ENCODE measurements around the gene ADPGK.
"Not testable (repeated sequence)": the region's sequence is repeated elsewhere in the genome, so short reads cannot be mapped to it uniquely, and the experiment has no call there.

ADPGK gene

DNA sequence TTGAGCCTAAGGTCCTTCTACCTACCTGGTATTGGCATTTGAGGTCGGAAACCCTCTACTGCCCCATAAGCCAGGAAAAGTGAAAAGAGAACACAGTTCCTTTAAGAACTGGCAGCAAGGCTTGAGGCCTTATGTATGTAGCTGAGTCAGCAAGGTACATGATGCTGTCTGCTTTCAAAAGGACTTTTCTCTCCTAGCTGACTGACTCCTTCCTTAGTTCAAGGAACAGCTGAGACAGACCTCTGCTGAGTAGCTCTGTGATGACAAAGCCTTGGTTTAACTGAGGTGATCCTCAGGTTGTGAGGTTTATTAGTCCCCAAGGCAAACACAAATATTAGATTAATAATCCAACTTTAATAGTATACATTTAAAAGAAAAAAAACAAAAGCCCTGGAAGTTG is 45.8 kb downstream of the ADPGK start:
- no peak for DNase-seq

DNA sequence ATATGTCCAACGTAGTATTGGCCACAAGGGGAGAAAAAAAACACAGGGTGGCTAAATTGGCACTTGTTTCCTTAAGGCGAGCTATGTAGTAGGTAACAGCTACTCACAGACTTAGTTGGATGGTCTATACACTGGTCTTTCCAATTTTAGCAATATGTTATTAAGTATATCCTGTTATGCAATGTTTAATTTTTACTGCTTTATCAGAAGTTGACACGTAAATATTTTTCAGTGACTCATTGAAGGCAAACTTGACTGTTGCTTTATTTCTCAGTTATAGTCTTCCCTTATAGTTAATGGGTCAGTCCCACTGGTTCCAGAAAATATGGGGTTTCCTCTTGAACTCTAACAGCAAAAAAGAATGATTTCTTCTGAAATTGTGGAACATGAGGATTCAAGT is 46.5 kb downstream of the ADPGK start:
- no peak for DNase-seq

DNA sequence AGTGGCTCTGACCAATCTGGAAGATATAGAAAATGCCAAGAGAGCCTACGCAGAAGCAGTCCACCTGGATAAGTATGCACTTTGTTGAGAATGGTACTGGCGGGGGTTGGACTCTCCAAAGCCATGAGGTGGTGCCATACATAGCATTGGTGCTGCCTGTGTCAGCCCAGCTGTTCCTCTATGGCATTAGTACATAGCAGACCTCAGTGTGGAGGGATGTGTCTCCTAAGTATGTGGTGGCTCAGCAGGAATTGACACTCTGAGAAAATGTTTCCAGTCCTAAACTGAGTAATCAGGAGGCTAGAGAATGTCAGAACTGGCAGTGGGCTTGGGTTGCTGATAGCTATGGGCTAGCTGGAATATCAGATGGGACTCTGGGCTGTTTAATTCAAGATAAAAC is 48.4 kb downstream of the ADPGK start:
- no peak for DNase-seq

DNA sequence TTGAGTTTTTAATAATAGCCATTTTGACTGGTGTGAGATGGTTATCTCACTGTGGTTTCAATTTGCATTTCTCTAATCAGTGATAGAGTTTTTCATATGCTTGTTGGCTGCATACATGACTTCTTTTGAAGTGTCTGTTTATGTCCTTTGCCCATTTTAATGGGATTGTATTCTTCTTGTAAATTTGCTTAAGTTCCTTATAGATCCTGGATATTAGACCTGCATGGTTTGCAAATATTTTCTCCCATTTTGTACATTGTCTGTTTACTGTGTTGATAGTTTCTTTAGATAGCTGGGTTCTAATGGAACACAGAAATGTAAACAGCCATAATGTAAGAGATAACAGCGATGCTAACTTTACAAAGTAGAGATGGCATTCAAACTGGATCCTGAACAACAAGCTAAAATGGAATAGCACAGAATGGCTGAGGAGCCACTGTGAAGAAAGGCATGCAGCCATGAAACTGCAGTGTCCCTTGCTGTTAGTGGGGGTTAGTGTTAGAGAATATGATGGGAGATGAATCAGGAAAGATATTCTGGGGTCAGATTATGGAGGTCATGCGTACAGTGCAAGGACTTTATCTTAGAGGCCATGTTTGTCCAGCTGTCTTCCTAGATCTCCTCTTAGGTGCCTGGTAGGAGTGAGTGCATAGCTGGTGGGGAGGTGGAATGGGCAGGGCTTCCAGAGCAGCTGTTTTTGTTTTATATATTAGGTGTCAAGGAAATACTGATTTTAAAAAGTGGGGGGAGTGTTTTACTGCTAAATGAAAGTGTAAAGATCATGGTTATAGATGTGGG is 49.4 kb downstream of the ADPGK start:
- DNase-seq = no peak

DNA sequence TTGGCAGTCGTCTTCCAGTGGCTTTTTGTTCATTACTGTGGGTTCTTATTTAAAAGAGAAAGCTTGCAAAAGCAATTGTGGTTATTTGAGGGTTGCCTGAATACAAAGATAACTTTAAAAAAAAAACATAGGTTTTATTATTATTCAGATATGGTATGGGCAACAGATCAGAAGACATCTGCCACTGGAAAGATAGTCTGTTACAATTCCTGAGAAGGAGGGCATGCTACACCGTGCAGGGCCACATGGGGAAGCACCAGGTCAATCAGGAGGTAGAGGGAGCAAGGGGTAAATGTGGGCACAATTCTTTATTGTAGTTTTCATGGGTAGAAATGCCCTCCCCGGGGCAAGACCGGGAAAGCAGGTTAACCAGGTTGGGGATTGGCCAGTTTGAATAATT is 51.0 kb downstream of the ADPGK start:
- DNase-seq = peak in 1 of 2 experiments; percentile 10

DNA sequence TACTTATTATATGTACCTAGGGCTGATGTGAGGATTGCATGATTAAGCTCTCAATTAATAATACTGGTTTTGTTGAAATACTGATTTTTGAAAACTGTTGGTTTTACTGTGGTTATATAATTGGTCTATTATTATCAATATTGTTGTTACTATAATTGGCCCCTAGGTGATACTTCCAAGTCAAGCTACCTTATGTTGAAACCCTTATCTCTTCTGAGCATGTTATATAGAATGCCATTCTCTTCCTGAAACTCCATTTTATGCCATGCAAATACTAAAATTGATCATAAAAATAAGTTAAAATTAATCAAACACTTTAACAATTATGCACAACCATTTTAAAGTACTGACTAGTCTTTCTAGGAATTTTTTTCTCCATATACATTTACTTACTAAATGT is 51.5 kb downstream of the ADPGK start:
- no peak for DNase-seq

DNA sequence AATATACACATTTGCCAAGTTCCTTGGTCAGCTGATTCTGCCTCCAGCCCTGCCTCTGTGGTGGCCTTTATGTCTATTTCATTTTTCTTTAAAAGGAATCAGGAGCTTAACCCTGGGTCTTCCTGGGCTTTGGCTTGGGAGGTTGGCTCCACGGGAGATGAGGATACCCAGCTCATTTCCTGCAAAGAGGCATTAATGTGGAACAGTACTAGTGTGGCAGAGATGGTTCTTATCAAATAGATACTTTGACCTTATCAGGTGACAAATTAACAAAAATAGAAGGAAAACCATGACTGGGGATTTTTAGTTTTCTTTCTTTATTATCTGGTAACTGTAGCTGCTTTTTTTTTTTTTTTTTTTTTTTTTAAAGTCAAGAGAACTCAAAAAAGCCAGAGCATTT is 54.7 kb downstream of the ADPGK start:
- DNase-seq = no peak

DNA sequence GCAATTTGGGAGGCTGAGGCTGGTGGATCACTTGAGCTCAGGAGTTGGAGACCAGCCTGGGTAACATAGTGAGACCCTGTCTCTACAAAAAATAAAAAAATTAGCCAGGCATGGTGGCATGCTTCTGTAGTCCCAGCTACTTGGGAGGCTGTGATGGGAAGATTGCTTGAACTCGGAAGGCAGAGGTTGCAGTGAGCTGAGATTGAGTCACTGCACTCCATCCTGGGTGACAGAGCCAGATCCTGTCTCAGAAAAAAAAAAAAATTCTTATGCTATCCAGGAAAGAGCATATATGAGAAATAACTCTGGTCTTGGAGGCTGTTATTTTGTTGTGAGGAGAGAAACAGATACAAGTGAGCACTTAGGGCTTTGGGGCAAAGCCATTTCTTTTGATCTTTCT is 55.3 kb downstream of the ADPGK start:
- not testable (repeated sequence) for DNase-seq

DNA sequence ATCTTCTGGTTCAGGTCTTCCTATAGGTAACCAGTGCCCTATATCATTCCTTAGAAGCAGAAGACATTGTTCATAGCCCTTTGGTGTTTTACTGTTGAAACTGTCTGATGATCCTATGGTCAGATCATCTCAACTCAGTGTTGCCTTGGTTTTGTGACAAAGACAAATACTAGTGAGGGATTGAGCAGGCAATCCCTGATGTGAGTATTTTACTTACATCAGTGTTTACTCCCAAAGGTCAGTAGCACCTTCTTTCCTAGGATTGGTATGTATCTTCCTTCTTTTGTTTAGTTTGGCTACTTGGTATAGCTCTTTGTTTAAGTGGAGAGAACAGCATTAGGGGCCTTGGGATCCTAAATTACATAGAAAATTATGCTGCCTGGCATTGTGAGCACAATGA is 56.4 kb downstream of the ADPGK start:
- DNase-seq = no peak

DNA sequence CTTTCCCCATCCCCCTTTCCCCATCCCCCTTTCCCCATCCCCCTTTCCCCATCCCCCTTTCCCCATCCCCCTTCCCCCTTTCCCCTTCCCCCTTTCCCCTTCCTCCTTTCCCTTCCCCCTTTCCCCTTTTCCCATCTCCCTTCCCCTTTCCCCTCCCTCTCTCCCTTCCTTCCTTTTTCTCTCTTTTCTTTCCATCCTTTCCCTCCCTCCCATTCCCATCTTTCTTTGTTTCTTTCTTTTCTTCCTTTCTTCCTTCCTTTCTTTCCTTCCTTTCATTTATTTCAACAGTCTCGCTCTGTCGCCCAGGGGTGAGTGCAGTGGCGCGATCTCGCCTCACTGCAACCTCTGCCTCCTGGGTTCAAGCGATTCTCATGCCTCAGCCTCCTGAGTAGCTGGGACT is 57.7 kb downstream of the ADPGK start:
- DNase-seq = not testable (repeated sequence)

DNA sequence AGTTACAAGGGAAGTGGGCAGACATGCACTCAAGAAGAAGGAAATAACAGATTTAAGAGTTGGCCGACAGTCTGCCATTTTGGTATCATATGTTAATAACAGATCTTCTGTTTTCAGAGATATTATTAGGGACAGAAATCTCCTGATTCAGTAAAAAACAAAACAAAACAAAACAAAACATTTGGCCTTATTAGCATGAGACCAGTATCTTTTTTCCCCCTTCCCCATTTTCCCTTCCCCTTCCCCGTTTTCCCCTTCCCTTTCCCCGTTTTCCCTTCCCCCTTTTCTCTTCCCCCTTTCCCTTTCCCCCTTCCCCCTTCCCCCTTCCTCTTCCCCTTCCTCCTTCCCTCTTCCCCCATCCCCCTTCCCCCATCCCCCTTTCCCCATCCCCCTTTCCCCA is 58.1 kb downstream of the ADPGK start:
- no peak for DNase-seq

DNA sequence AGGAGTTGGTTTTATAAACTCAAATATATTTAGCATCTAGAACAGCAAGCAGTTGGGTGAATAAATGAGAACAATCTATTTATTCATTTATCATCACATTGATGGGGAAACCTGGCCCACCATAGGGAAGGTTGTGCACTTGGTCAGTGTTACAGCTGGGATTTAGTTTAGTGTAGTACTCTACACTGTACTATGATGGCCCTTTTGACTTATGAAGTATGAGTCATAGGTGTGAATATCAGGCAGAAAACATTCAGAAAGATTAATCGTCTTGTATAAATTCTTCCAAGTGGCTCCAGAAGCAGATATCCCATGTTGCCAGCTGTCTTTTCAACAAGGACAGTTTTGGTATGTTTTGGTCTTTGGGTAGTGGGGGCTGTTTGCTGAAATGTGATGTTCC is 59.5 kb downstream of the ADPGK start:
- DNase-seq = no peak

DNA sequence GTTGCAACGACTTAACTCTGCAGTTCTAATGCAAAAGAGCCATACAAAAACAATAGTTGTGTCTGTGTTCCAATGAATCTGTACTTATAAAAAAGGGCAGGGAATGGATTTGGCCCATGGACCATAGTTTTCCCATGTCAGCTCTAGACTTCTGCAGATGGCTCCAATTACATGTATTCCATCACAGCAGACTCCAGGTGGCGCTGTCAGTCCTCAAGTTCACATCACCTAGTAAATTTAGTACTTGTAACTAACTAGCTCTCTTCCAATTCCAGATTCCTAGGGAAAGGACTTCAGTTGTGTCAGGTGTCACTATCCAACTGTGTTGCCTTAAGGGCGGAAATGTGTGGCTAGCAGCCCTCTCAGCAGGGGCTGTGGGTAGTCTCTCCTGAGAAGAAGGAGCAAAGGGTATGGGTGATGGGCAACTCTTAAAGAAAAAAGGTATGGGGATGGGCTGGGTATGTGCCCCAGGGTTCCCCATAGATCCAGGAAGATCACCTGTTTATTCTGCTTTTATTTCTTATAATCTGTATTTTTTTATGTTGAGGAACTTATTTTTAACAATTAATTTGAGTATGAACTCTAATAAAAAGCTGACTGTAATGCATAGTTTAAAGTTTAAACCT is 61.4 kb downstream of the ADPGK start:
- peak; percentile 78 to 83 for DNase-seq

DNA sequence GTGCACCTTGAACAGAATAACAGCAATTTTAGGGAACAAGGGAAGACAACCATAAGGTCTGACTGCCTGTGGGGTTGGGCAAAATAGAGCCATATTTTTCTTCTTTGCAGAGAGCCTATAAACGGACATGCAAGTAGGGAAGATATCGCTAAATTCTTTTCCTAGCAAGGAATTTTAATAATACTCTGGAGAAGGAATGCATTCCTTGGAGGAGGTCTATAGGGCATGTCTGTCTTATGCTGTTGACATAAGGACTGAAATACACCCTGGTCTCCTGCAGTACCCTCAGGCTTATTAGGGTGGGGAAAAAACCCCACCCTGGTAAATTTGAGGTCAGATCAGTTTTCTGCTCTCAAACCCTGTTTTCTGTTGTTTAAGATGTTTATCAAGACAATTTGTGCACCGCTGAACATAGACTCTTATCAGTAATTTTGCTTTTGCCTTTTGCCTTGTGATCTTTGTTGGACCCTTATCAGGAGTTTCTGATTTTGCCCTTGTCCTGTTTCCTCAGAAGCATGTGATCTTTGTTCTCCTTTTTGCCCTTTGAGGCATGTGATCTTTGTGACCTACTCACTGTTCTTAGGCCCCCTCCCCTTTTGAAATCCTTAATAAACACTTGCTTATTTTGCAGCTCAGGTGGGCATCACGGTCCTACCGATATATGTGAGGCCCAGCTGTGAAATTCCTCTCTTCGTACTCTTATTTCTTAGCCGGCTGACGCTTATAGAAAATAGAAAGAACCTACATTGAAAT is 74.8 kb downstream of the ADPGK start:
- not testable (repeated sequence) for DNase-seq

DNA sequence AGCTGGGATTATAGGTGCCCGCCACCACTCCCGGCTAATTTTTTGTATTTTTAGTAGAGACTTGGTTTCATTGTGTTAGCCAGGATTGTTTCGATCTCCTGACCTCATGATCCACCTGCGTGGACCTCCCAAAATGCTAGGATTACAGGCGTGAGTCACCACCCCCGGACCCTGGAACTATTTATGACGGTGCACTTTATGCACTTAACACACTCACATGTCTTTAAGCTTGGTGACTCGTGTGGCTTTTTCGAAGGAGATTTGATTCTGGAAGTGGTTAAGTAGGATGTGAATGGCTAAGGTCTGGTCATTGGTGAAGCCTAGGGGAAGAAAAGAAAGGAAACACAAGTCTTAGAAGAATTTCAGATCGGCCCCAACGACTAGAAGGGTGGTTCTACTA is 77.3 kb downstream of the ADPGK start:
- no peak for DNase-seq

Data from Kasumi-1 (cell line).